ENCODE measurements around the gene RXFP4. TPM values are rescaled to one million over a fixed set of nuclear protein-coding genes. Genes with fewer than 3 reads are reported as not detected.

Gene RXFP4
- total RNA-seq, 1 experiment from 2014 or later, result not detected

GRCh38 chr1:155918660-155919059 is 22.8 kb upstream of the RXFP4 start:
- Histone ChIP-seq H3K9ac (ENCODE audit: low read length) (no peak overlapping the region), H3F3A (ENCODE audit: low read length, unreplicated experiment) (peaks cover 29% of the 10 kb centered on the region), H3K36me3 (ENCODE audit: low read depth, low read length) (peaks cover 87% of the 10 kb centered on the region), H3K9me3 (ENCODE audit: low read length) (no peaks in the 10 kb centered on the region), H3K27me3 (ENCODE audit: low read length) (no peaks in the 10 kb centered on the region), H3K79me2 (ENCODE audit: low read length) (peaks cover 38% of the 10 kb centered on the region), H4K20me1 (ENCODE audit: low read length) (peaks cover 33% of the 10 kb centered on the region; the same call in 1 of the 2 replicates), H3K4me3 (ENCODE audit: low read length) (no peak overlapping the region), H3K4me2 (ENCODE audit: low read length) (no peak overlapping the region), H3K27ac (ENCODE audit: low read length) (no peak overlapping the region), H3K4me1 (ENCODE audit: insufficient read depth, low read length) (peaks cover 5% of the 10 kb centered on the region; the same call in 1 of the 2 replicates), H3K9me2 (replicated peaks; ENCODE audit: low read length) (no peaks in the 10 kb centered on the region), H2AFZ (ENCODE audit: low read length) (no peak overlapping the region)
- ATAC-seq (no peak), DNase-seq (no peak)
- no TSS peak for BruUV-seq (replicated peaks)
- CTCF ChIA-PET, result no interaction called here
- intact Hi-C loops (cut with micrococcal nuclease), result no loop called here
- no peak for TF ChIP-seq EZH2phosphoT487 (IDR thresholded peaks at IDR 0.05; ENCODE audit: borderline replicate concordance, low read length)
- no peak for TF ChIP-seq CTCF (conservative IDR thresholded peaks at IDR 0.05; ENCODE audit: low read depth, low read length)
- no peak for TF ChIP-seq EZH2 (IDR thresholded peaks at IDR 0.05; ENCODE audit: low read length, unreplicated experiment)
- POLR2A ChIA-PET (ENCODE audit: unreplicated experiment), result interaction anchor here (0.6 kb wide), 1 partner anchor 12 kb away, joined by 16 read pairs; no protein-coding TSS in a partner anchor

GRCh38 chr1:155919801-155920200 is 21.6 kb upstream of the RXFP4 start:
- Histone ChIP-seq H2AFZ (ENCODE audit: low read length) (no peak overlapping the region), H3K9me3 (ENCODE audit: low read length) (no peaks in the 10 kb centered on the region), H3K79me2 (ENCODE audit: low read length) (peaks cover 38% of the 10 kb centered on the region), H3K4me1 (ENCODE audit: insufficient read depth, low read length) (peaks cover 5% of the 10 kb centered on the region; the same call in 1 of the 2 replicates), H3K36me3 (ENCODE audit: low read depth, low read length) (peaks cover 82% of the 10 kb centered on the region), H3F3A (ENCODE audit: low read length, unreplicated experiment) (peaks cover 22% of the 10 kb centered on the region), H3K4me3 (ENCODE audit: low read length) (no peak overlapping the region), H3K4me2 (ENCODE audit: low read length) (no peak overlapping the region), H4K20me1 (ENCODE audit: low read length) (peaks cover 33% of the 10 kb centered on the region; the same call in 1 of the 2 replicates), H3K27ac (ENCODE audit: low read length) (no peak overlapping the region), H3K27me3 (ENCODE audit: low read length) (no peaks in the 10 kb centered on the region), H3K9me2 (replicated peaks; ENCODE audit: low read length) (no peaks in the 10 kb centered on the region), H3K9ac (ENCODE audit: low read length) (no peak overlapping the region)
- ChIA-PET CTCF (no interaction called here), POLR2A (ENCODE audit: unreplicated experiment) (interaction anchor here (0.6 kb wide), 1 partner anchor 188 kb away, joined by 7 read pairs; no protein-coding TSS in a partner anchor)
- ATAC-seq (no peak), DNase-seq (no peak)
- intact Hi-C loops (cut with micrococcal nuclease), result no loop called here
- no peak for TF ChIP-seq CTCF (conservative IDR thresholded peaks at IDR 0.05; ENCODE audit: low read depth, low read length)
- no peak for TF ChIP-seq EZH2phosphoT487 (IDR thresholded peaks at IDR 0.05; ENCODE audit: borderline replicate concordance, low read length)
- TF ChIP-seq EZH2 (IDR thresholded peaks at IDR 0.05; ENCODE audit: low read length, unreplicated experiment), result no peak
- no TSS peak for BruUV-seq (replicated peaks)

GRCh38 chr1:155920717-155921116 is 20.7 kb upstream of the RXFP4 start:
- Histone ChIP-seq H3K9ac (ENCODE audit: low read length) (no peak overlapping the region), H3K4me1 (ENCODE audit: insufficient read depth, low read length) (peaks cover 5% of the 10 kb centered on the region; the same call in 1 of the 2 replicates), H3K4me3 (ENCODE audit: low read length) (no peak overlapping the region), H3K4me2 (ENCODE audit: low read length) (no peak overlapping the region), H3K79me2 (ENCODE audit: low read length) (peaks cover 41% of the 10 kb centered on the region), H3K9me2 (replicated peaks; ENCODE audit: low read length) (no peaks in the 10 kb centered on the region), H4K20me1 (ENCODE audit: low read length) (peaks cover 33% of the 10 kb centered on the region), H3K9me3 (ENCODE audit: low read length) (no peaks in the 10 kb centered on the region), H3F3A (ENCODE audit: low read length, unreplicated experiment) (peaks cover 21% of the 10 kb centered on the region), H3K27ac (ENCODE audit: low read length) (no peak overlapping the region), H3K27me3 (ENCODE audit: low read length) (no peaks in the 10 kb centered on the region), H2AFZ (ENCODE audit: low read length) (no peak overlapping the region), H3K36me3 (ENCODE audit: low read depth, low read length) (peaks cover 81% of the 10 kb centered on the region)
- DNase-seq (no peak), ATAC-seq (no peak)
- CTCF ChIA-PET, result no interaction called here
- POLR2A ChIA-PET (ENCODE audit: unreplicated experiment), result no interaction called here
- no peak for TF ChIP-seq EZH2 (IDR thresholded peaks at IDR 0.05; ENCODE audit: low read length, unreplicated experiment)
- no peak for TF ChIP-seq EZH2phosphoT487 (IDR thresholded peaks at IDR 0.05; ENCODE audit: borderline replicate concordance, low read length)
- TF ChIP-seq CTCF (conservative IDR thresholded peaks at IDR 0.05; ENCODE audit: low read depth, low read length), result no peak
- TSS peak; percentile 4 for BruUV-seq (replicated peaks)
- intact Hi-C loops (cut with micrococcal nuclease), result no loop called here

Measured in PC-3 (cell line).